Hematopoietic multipotent progenitor cell treated with erythropoietin and hydrocortisone succinate and interleukin-3 and kit ligand, for 17 days (in vitro differentiated cells): Measurements from ENCODE around the gene GIMAP6.
"Not testable (repeated sequence)": the region's sequence is repeated elsewhere in the genome, so short reads cannot be mapped to it uniquely, and the experiment has no call there.

Experiments used
- DNase-seq: peaks from one replicate; pipeline ENCODE4 v3.0.0-alpha.2; 2015; ENCODE audit warnings: low spot score

Gene GIMAP6

DNA sequence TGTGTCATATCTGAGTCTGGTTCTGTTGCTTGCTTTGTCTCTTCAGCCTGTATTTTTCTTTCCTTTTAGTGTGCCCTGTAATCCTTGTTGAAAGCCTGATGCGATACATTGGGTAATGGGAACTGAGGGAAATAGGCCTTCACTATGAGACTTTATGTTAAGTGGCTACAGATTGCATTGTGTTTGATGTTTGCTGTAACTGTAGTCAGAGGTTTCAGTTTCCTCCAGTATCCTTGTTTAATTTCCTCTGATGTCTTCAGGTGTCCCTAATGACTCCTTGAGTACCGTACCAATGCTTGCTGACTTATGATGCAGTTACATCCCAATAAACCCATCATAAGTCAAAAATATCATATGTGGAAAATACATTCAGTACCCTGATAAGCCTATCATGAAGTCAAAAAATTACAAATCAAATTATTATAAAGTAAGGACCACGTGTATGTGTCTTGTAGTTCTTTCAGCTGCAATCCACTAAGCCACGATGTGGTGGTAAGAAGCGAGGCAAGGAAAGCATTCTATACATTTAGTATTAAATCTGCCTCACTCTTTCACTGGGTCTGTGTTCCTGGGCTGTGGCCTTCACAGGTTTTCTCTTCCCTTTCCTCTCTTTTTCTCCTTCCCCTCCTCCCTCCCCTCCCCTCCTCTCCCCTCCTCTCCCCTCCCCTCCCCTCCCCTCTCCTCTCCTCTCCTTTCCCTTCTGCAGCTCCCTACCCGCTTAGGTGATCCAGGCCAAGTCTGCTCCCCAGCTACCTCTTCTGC is 13.3 kb upstream of the GIMAP6 start:
- no peak for DNase-seq

DNA sequence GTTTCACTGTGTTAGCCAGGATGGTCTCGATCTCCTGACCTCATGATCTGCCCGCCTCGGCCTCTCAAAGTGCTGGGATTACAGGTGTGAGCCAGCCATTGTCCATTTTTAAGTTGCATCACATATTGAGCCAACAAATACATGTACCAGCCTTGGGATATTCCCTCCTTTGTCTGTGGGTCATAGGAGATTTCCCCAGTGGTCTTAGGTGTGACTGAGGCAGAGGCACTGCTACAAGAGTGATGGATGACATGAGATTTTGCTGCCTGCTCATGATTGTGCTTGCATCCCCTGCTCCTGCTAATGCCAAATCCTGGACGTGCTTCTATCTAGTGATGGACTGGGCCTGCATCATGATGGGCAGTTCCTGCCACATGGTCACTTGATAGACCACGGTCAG is 10.7 kb upstream of the GIMAP6 start:
- no peak for DNase-seq

DNA sequence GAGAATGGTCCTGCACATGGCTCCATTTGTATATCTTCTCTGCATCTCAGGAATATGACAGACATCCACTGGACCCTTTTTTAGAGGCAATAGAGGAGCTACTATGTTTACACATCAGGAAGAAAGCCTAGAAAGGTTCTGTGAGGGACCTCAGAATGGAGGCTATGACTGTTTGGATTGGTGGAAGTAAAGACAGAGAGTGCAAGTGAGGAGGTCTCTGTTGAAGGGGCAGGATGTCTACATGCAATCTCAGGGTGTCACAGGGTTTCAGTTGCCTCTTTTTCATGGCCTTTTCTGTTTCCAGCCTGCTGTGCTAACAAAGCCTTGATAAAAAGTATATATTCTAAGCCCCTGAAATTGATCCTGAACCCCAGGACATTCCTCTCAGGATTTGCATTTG is 9.7 kb upstream of the GIMAP6 start:
- no peak for DNase-seq

DNA sequence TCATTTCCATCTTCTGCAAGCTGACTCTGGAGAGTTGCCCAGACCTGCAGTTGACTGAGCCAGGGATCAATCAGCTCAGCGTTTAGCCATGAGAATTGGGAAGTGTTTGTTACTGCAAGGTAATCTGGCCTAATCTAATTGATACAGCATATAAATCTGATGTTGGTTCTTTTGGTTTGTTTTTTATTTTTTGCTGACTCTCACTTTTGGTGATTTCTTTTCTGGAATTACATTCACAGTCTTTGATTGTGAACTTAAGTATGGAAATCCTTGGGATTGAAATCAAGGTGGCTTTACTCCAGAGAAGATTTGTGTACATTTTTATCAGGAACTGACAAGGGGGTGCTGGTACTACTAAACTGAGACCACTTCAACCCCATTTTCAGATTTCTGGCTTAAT is 1.7 kb upstream of the GIMAP6 start:
- no peak for DNase-seq

DNA sequence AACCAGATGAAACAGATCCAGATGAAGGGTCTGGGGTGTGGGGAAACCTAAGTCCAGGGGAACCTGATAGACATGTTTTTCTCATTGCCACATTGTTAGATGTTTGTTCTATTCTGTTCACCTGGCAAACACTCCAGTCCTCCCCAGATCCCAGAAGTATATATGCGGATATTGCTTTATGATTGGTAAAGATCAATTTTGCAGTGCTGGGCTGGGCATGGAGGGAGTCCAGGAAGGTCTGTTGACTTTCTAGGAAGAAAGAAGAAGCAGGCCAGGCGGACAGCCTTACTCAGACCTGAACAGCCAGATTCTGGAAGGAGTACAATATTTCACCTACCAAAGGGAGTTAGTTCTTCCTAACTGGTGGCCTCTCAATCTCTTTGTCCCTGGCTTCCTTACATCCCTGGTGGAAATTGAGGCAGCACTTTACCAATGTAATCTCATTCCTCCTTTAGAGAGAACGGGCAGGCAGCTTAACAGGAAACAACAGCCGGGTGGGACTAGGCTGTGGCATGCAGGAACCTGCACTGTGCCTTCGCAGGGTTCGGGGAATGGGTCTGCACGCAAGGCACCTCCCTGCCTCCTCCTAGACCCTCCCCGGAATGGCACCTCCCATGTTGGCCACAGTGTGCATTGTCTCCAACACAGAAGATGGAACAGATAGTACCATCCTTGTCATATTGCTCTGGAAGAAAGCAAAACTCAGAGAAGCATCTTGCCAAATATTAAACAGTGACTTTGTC is 930 bp downstream of the GIMAP6 start:
- no peak for DNase-seq

DNA sequence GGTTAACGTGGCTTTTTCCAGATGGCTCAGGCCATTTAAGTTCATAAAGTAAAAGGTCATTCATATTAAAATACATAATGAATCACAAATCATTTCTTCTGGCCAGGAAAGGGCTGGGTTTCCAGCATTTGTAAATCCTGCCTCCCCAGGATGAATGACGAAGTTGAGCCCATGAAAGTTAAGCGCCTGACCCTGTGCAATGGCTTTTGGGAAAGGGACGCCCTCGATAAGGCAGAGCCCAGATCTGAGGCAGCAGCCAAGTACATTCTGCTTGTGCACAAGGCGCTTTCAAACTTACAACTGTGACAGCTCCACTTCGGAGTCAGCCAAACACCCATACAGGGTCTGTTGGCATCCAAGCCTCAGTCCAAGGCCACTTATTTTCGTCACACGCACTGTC is 2.8 kb downstream of the GIMAP6 start:
- no peak for DNase-seq

DNA sequence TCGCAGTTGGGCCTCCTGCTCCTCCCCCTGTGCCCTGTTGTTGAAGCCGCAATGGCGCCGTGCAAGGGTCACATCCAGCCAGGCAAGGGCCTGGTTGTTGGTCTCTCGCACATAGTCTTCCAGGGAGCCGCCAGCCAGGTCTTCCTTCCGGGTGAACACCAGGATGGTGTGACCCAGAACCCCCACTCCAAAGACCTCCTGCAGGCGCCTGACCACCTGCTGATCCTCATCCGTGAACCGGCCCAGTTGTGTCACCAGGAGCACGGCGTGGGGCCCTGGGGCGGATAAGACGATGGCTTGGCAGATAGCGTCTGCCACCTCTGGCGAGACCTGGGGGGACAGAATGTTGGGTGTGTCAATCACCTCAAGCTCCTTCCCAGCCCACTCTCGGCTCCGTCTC is 4.2 kb downstream of the GIMAP6 start:
- DNase-seq = no peak

DNA sequence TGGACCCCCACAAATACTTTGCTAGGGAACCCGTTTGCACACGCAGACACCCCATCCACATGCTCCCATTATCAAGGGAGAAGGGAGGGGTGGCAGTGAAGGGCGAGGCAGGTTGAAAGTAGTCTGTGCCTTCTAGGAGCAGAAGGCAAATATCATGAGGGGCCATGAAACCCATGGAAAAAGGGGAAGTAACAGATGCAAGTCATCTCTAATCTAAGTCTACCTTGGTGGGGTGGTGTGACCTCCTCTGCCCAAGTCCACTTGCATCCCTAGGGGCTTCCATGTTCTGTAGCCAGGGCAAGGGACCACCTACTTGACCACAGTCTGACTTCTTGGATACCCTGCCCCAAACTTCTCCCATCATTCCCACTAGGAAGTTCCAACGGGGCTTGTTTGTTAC is 5.5 kb downstream of the GIMAP6 start:
- no peak for DNase-seq

DNA sequence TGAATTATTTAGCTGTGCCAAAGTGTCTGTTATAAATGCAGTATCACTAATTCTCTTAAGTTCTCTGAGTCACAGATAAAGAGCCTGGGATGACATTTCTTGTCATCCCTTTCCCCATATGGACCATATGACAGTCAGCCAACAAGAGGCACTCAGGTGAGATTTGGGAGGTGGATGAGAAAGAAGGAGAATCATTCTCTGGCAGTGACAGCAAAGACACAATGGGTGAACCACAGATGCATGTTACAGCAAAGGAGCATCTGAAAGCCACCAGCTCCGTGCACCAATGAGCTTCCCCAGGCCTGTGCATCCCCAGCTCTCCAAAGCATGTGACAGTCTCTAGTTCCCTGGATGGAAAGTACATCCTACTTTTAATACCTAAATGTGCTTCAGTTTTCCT is 10.8 kb downstream of the GIMAP6 start:
- no peak for DNase-seq

DNA sequence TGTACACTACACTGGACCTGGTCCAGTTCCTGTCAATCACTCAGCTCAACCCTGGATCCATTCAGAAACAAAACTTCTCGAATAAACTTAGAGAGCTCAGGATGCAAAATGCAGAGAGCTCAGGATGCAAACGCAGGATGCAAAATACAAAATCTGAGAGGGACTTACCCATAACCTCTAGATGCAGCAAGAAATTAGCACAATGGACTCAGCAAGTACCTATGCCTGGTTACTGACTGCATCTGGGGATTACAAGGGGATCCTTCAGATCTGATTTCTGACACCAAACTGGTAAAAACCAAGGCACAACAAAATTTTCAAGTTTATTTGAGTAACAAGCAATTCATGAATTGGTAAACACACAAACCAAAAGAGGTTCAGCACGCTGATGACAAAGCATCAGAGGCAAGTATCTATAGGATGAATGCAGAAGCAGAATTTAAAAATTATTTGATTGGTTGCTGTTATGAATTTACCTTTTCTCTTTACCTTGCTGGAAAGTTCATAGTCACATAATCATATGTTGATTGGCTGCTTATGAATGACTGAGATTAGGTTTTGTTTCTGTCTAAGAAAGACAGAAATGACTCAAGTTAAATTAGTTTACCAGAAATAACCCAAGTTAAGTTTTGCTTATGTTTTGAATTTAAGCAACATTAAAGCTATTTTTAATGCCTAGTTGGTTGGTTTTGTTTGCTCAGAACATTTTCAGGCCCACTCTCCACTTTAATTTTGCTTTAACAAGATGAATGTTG is 11.4 kb downstream of the GIMAP6 start:
- no peak for DNase-seq

DNA sequence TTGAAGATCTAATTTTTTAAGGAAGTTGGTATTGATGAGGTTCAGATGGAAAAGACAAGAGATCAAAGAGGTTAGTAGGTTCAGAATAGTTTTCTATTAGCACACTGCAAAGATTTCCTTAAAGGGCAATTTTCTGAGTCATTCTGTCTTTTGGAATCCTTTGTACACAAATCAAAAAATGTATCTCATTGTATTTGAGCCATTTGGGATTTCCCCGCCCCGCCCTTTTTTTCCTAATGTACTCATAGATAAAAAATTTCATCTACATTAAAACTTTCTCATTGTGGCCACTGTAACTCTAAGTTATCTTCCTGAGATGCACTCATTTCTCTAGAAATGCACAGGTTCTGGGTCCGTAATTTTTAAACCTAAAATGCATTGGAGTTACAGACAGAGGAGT is 12.1 kb downstream of the GIMAP6 start:
- DNase-seq = no peak

DNA sequence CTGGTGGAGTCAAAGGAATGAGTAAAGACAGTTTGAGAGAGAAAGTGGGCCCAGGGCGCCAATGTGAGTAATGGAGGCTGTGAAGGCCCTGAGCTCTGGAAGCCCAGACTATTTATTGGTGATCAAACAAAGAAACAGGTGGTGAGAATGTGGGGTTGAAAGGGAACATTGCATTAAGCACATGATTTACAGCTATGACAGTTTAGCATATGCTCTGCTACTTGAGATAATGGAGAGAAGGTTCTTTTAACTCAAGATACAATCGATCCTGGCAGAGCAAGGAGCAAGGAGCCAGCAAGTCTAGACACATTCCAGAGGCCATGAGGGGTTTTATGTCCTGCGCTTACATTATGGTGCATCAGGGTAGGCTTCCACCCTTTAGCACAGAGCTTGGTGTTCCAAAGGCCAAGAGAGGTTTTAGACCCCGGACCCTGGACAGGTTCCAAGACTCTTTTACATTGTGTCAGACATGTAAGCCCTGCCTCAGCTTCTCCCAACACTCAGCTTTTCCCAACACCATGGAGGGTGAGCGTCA is 16.9 kb downstream of the GIMAP6 start:
- not testable (repeated sequence) for DNase-seq

DNA sequence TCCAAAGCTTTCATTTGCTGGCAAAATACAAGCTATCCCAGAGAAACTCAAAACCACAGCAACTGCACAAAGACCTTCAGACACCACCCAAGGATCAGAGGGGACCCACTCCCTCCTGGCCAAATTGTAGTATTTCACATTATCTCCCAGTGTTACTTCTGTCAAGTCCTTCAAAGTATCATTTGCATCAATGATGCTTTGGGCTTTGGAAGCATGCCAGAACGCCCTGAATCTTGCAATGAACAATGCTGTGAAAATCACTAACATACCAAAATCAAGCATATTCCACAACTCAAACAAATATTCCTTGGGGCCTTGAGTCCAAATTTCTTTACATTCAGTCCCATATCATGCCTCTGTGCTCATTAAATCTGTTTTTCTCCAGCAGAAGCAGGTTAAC is 17.8 kb downstream of the GIMAP6 start:
- DNase-seq = not testable (repeated sequence)

DNA sequence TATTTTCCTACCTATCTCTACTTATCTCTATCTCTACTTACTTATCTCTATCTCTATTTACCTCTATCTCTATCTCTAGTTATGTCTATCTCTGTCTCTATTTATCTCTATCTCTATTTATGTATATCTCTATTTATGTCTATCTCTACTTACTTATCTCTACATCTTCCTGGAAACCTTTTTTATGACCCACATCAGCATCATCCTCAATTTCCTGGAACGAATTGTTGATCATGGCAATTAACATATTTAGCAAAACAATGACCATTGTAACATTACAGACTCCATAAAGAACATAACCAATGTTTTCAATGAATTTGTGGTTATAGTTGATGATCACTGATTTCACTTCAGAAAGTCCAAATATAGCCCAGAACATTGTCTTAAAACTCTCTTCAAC is 18.3 kb downstream of the GIMAP6 start:
- no peak for DNase-seq

DNA sequence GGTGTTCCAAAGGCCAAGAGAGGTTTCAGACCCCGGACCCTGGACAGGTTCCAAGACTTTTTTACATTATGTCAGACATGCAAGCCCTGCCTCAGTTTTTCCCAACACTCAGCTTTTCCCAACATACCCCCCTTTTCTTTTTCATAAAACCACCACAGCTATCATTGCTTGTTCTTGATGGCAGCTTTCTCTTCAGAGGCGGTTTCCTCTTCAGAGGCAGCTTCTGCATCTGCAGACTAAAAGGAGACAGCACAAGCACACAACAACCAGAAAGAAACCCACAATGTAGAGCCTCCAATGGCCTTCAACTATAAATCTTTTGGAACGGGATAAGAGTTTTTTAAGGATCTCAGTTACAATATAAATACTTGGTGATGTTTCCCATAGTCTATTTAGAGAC is 19.3 kb downstream of the GIMAP6 start:
- DNase-seq = no peak

DNA sequence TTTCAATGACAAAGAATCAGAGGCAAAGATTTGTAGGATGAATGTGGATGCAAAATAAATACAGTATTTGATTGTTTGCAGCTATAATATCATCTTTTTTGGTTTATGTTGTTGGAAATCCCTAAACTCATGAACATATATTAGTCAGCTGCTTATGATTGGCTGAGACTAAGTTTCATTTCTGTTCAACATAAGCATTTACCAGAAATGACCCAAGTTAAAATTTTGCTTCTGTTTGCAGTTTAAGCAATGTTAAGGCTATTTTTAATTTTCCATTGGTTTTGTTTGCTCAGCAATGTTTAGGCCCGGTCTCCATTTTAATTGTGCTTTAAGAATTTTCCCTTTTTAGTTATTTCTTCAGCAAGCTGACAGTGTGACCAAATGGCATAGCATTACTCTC is 22.0 kb downstream of the GIMAP6 start:
- DNase-seq = no peak

DNA sequence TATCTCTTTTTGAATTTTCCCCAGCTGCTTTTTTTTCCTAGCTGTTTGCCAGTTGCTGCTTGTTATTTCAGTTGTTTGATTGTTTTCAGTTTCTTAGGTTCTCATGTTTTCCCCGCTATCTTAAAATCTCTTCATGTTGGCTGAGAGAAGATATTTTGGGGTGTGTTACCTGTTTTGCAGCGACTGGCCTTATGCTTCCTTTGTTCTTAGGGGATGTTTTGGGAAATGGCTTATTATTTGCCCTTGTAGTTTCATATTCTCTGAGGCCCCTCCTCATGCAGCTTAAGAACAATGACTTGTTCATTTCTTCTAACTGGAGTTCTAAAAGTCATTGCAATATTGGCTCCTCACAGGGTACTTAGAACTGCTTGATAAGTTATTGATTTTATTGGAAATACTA is 28.6 kb downstream of the GIMAP6 start:
- DNase-seq = not testable (repeated sequence)

DNA sequence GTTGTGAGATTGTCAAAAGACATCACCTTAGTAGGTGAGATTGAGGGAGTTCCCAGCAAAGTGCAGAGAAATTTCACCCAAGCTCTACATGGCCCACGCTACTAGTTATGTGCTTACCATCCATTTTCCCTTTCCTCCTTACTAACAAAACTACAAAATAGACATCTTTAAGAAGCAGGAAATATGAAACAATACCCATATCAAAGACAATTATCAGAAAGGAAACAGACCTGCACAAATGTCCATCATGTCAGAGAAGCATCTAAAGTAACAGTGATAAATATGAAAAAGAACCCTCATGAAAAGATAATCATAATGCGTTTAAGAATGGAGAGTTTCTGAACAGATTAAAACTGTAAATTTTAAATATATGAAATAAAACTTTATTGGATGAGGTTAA is 36.8 kb downstream of the GIMAP6 start:
- no peak for DNase-seq

DNA sequence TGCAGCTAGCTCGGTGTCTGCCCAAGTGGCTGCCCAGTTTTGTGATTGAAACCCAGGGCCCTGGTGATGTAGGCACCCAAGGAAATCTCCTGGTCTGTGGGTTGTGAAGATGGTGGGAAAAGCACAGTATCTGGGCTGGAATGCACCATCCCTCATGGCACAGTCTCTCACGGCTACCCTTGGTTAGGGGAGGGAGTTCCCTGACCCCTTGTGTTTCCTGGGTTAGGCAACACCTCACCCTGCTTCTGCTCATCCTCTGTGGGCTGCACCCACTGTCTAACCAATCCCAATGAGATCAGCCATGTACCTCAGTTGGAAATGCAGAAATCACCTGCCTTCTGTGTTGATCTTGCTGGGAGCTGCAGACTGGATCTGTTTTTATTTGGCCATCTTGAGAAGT is 37.4 kb downstream of the GIMAP6 start:
- DNase-seq = no peak

DNA sequence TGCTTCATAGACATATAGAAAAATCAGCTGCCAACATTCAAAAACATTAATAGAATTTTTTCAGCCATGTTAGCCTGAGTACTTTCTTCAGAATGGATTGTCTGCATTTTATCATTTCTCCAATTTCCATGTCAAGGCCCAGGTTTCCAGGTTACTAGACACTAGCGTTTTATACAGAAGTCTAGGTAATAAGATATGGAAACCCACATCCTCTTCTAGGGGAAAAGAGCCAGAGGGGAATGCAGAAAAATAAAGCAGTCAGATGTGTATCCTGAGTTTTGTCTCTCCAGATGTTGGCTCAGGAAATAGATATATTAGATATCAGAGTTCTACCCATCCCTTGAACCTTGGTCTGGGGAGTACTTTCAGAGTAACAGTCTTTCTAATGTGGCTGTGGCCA is 44.6 kb downstream of the GIMAP6 start:
- DNase-seq = no peak

DNA sequence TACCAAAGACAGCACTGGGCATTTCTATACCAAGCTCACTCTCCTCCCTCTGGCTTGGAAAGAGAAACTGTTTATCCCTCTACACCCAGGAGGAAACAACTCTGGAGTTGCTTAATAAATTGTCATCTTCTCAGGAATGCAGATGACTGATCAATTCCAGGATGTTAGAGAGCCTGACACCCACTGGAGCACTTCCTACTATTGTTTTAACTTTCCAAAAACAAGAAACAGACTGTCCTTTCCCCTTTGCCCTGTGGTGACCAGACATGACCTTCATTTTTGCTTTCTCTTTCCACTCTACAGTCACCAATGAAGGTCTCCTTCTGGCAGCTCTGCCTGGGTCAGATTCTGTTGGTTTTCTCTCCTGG is 45.4 kb downstream of the GIMAP6 start:
- DNase-seq = no peak

DNA sequence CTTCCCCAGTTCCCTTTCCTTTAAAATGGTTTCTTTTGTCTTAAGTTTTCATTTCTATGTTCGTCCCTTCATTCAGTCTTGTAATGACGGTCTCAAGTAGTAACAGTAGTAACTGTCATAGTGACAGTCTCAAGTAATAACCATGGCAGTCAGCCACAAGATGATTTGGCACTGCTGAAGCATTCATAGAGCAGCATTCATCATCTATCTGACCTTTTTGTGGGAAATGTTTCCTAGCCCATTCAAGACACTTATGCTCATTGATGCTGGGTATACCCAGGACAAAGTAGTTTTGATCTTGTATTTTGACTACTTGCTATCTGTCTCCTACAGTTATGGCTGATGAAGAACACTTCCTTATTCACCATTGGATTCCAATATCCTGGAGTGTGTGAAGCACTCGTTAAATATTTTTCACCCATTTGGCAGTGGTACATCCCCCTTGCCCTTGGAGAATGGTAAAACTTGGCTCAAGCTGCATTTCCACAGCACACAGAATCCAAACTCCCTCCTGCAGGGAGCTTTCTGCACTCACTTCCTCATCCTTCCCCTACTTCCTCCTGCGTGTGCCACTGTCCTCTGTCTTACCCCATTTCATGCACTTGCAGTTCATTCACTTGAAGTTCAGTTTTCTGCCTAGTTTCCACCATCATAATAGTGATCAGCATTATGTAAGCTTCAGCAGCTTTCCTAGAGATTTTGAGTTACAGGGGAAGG is 46.0 kb downstream of the GIMAP6 start:
- DNase-seq = no peak
